Pericardium fibroblast (primary cell): Measurements from ENCODE around the gene SMURF1. TPM values are rescaled to one million over a fixed set of nuclear protein-coding genes. Genes with fewer than 3 reads are reported as not detected.

Experiments
- total RNA-seq: library from RNA; depleted of rRNA; stranded (reverse); fragments of >200 nt; gene quantifications from 2 replicates; pipeline ENCODE4 v1.2.3, GENCODE V29; 2015

The SMURF1 gene
- 10.0 and 14.8 TPM in 2 replicates for total RNA-seq

GRCh38 chr7:99143853-99144672, at the start of gene SMURF1:
SMURF1 (minus strand) TSS chr7:99144108; CDS start chr7:99143780, 328 bp downstream.

Other genes with a start within 250 kb of the SMURF1 start
- not detected in 2 replicates for gene KPNA7, start 64.0 kb upstream of the SMURF1 start, total RNA-seq
- gene MYH16, start 128.7 kb upstream of the SMURF1 start, total RNA-seq = not detected in 2 replicates
- 172 and 192 TPM in 2 replicates for gene ARPC1A, start 181.8 kb upstream of the SMURF1 start, total RNA-seq
- gene ARPC1B, start 230.6 kb upstream of the SMURF1 start, total RNA-seq = 255 and 334 TPM in 2 replicates